Spleen (tissue), 7 donors: Measurements from ENCODE around the gene SLC1A4.

Experiments used
- CTCF ChIP-seq, 11 experiments: fragments of 200-600 bp in 7 of 11; fragments of 450-650 bp in 4 of 11; sonication (generic) in 4 of 11; IDR thresholded peaks in 8 of 11; conservative IDR thresholded peaks in 3 of 11; 1 replicate in 7 of 11; 2 replicates in 4 of 11; pipeline versions ENCODE4 v1.4.0 to v1.8.0; 2016 to 2021; ENCODE audit warnings: antibody characterized with exemption in 11 of 11, inconsistent platforms in 4 of 11, mild to moderate bottlenecking in 1 of 11
- POLR2A ChIP-seq, 3 donors: fragments of 450-650 bp; IDR thresholded peaks; one replicate each; pipeline ENCODE4 v1.5.1; 2017; ENCODE audit warnings: antibody characterized with exemption in 3 of 3, mild to moderate bottlenecking in 1 of 3
- donor health status: DM: no; HTN: no; CAD: no; lungs with moderate emphysema.
- donor health status: DM: no; HTN: no; CAD: no.
- donor health status: DM: no; HTN: no; CAD: no.

- no peak for TF ChIP-seq POLR2A (IDR thresholded peaks at IDR 0.05)
- no peak for TF ChIP-seq CTCF (IDR thresholded peaks at IDR 0.05 in 8 of 11, conservative IDR thresholded peaks at IDR 0.05 in 3 of 11)
These were observed 80.2 kb downstream of the SLC1A4 start for GRCh38 chr2:65069439-65069824.
